GM19023 (cell line): ENCODE data around the gene IRF8.

Source experiments
- ATAC-seq: cut with Tn5 transposase; IDR thresholded peaks from one replicate; pipeline ENCODE4 v1.9.1; 2021; ENCODE audit warnings: mild to moderate bottlenecking, moderate library complexity; ENCODE audit not compliant: unreplicated experiment

The IRF8 gene

DNA sequence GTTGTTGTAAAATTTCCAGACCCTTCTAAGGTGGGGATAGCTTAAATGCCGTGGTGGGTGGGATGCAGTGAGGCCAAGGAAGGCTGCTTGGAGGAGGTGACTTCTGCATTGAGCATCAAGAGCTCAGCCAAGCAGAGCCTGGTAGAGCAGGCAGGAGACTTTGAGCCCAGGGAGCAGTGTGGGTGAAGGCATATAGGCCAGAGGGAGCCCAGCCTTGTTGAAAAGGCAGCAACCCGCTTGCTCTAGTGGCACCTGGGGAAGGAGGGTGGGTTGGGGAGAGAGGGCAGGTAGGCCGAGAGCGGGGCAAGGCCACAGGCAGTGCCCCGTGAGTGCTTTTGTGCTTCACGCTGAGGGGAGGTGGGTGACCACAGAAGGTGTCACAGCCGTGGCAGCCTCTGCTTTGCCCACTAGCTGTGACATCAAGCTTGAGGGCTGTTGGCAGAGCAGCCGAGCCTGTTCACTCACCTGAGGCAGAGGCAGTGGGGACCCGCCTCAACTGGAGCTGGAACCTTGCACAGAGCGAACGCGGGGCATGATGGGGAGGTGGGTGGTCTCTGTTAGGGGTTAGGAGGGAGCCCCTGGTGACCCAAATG, 56.1 kb downstream of the IRF8 start:
- ATAC-seq: no peak

DNA sequence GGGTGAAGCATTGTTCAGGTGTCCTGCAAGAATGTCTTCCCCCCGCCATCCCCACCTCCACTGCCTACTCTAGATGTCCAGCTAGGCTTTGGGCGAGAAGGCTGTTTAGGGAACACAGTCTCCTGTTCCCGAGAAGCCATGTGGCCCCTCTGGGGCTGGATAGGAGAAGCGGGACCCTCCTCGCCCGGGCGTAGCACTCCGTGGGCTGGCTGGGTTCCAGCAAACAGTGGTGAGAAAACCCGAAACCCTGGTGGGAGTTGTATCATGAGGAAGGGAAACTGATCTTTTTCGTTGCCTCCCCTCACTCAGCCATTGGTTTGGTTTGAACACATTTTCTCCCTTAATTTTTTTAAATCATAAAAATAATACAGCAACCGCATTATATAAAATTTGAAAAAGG, 56.6 kb downstream of the IRF8 start:
- ATAC-seq: no peak

DNA sequence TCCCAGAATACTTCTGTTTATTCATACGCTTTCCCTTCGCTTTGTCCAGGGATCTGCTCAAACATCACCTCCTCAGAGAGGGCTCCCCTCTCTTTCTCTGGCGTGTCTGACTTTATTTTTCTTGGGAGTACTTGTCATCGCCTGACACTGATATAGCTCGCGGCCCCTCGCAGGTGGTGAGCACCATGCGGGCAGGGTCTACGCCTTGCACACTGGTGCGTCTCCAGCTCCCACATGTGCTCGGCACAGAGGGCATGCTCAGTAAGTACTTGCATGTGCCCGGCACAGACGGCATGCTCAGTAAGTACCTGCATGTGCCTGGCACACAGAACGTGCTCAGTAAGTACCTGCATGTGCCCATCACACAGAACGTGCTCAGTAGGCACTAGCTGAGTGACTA, 57.5 kb downstream of the IRF8 start:
- no peak for ATAC-seq

DNA sequence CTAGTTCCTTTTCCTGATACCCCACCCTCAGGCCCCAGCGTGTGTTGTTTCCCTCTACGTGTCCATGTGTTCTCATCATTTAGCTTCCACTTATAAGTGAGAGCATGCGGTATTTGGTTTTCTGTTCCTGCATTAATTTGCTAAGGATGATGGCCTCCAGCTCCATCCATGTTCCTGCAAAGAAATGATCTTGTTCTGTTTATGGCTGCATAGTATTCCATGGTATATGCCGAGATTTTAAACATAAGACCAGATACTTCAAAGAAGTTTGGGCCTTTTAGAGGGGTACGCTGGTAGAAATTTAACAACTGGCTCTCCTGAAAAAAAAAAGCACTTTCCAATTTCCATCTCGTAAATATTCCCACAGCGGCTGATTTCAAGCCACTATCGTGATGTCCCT, 59.8 kb downstream of the IRF8 start:
- ATAC-seq: no peak

DNA sequence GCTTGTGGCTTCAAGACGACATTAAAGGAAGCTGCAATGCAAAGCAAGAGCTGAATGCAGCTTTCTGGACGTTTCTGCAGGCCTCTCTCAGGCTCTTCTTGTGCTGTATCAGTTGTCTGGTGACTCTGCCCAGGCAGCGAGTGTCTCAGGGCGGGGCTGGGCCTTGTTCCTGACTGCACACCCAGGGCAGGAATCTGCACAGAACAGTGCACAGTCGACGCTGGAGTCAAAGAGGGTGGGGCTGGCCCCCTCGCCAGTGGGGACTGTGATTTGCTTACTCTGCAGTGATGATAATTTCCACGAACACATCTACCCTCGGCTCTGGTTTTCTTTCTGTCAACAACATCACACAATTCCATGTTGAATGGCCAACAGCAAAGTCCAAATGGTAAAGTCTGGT, 60.7 kb downstream of the IRF8 start:
- ATAC-seq: no peak

DNA sequence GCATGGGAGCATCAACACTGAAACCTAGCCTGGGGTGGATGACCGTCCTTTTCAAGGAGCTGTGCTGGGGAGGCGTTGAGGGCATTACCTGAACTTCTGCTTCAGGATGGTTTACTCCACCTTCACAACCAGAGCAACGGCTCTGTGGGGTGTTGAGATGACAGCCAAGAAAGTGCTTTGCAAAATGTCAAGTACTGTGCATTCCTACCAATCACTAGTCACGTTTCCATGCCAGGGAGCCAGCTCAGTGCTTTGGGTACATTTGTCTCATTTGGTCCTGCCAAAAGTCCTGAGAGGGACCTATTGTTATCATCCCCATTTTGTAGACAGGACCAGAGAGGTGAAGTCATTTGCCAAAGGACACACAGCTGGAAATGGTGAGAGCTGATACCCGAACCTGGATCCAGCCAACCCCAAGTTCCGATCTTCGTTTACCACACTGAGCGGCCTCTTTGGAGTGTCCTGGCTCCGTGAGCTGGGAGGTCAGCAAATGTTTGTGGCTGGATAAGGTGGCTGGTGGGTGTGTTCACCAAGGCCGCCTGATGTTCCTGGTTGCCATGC, 61.6 kb downstream of the IRF8 start:
- no peak for ATAC-seq

DNA sequence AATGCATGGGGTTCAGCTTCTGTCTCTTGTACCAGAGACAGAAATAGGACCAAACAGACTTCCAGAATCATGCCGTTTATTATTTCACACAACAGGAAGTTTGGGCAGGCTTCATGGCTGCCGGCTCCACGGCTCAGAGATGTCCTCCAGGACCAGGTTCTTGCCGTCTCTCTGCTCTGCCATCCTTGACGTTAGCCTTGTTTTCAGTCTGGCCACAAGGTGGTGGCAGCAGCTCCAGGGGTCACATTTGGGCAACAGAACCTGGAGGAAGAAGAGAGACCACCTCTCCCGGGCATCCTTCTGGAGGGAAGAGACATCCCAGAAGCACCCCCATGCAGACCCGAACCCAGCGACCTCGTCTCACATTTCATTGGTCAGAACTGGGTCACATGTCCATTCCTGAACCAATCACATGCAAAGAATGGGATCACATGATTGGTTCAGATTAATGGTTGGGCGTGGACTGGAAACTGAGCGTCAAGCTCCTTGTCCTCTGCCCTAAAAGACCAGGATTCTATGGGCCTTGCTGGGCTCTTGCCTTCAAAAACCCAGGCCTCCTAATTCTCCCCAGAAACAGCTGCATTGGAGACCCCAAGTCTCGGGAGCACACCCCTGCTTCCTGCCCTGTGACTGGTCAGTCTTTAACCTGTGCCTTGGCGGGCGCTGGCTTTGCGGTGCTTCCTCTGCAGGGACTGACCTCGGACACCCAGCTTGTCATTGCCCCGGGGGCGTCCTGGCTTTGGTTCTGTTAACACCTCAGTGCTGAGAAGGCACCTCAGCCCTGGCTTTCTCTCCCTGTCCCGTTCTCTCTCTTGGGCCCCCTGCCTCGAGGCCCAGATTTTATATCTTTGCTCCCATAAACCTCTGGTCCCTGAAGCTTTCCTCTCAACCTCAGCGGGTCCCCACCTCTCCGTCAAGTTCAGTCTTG, 63.3 kb downstream of the IRF8 start:
- no peak for ATAC-seq

DNA sequence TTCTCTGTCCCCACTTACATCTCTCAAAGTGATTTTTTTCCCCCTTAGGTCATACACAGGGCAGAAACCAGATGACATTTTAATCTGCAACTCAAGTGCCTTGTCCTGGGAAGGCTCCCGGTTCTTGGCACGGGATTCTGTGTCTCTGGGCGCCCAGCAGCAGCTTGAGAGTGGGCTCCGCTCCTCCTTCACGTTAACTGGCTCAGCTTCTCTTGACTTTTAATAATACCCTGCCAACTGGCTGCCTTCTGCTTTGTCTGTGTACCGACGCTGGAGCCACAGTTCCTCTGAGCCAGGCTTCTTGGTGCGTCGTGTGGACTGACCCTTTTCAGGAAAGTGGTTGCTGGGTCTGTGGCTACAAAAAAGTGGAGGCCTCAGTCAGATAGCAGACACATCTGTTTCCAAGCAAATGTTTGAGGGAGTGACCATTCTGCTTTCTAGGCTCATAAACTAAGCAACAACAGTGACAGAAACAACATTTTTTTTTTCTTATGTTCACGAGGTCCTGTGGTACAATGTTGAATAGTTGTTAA, 64.9 kb downstream of the IRF8 start:
- ATAC-seq: no peak

DNA sequence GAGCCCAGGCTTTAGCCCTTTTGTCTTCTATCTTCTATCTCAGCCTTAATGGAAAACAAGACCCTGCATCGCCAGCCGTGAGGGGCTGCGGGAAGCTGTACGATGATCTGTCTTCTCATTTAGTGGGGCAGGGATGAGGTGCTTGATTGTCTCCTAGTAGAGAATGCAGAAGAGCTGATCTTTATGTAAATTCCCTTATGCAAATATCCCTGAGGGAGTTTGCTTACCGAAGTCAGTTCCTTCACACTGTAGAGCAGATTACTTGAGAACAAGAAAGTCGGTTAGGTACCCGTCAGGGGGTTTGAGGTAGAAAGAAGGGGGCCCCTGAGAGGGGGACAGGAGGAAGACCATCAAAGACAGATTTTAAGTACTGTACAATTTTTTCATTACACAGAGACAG, 66.2 kb downstream of the IRF8 start:
- no peak for ATAC-seq

DNA sequence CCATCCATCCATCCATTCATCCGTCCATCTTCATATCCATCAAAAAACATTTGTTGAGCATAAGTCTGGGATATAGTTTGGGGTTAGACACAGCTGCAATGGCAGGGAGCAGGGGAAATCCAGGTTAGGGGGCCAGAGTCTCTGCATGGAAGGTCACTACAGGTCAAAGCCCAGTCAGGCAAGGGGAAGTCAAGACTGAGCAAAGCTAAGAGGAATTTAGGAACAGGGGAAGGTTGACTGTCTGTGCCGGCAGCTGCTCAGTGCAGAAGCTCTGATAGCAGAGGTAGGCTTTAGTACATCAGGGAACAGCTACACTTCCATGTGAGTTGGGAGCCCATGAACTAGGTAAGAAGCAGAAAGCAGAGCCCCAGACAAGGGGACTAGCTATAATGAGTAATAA, 68.1 kb downstream of the IRF8 start:
- no peak for ATAC-seq

DNA sequence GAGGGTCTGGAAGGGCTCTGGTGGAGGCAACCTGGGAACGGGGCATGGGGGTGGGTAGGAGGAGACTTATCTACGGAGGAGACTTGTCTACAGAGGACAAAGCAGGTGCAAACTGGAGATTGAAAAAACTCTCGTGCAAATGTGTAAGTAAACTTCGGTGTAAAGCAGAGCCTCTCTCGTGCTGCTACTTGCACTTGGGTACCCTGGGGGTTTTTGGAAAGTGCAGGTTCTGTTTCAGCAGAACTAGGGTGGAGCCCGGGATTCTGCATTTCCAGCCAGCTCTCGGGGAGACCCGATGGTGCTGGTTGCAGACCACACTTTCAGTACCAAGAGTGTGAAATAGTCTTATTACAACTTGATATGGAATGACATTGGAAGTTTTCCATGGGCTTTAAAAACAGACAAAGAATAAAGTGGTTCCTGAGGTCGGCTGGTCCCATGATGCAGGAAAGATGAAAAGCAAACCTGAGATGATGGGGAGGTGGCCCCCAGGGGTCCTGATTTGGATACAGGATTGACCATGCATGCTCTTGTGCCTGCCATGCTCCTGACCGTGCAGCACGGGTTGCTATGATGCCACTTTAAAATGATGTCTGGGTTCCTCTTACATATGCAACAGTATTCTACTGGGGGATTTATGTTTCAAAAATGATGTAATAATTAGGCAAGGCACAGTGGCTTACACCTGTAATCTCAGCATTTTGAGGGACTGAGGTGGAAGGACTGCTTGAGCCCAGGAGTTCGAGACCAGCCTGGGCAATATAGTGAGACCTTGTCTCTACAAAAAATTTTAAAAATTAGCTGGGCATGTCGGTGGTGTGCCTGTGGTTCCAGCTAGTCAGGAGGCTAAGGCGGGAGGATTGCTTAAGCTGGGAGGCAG, 69.3 kb downstream of the IRF8 start:
- no peak for ATAC-seq

DNA sequence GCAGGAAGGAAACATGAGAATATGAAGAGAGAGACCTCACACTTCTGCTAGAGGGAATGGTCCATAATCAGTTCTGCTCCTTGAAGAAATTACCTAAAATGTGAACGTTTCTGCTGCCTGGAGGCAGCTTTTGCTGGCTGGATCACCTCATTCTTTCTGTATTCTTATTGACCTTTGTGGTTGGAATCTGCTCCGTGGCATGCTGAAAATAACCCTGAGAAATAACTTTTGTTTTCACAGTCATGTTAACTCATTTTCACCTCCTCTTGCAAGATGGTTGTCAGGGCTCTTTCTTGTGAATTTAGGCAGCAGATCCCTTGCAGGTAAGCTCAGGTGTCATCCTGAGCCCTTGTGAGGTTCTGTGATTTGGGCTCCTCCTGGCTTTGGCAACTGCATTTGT, 70.2 kb downstream of the IRF8 start:
- no peak for ATAC-seq

DNA sequence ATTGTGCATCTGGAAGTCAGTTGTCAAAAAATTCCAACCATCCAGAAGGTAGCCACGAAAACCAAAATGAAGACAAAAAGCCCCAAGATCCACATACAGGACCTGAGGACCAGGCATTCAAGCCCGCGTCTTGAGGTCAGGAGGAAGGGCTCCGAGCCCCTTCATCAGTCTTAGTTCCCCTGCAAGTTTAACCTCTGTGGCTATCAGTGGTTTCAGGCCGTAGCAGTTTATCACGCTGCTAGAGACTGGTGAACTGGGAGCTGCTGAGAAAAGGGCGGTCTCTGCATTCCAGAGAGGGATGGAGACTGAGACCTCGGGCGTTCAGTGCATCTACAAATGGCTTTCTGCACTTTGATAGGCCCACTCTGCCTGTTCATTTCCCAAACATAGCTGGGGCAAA, 70.6 kb downstream of the IRF8 start:
- no peak for ATAC-seq

DNA sequence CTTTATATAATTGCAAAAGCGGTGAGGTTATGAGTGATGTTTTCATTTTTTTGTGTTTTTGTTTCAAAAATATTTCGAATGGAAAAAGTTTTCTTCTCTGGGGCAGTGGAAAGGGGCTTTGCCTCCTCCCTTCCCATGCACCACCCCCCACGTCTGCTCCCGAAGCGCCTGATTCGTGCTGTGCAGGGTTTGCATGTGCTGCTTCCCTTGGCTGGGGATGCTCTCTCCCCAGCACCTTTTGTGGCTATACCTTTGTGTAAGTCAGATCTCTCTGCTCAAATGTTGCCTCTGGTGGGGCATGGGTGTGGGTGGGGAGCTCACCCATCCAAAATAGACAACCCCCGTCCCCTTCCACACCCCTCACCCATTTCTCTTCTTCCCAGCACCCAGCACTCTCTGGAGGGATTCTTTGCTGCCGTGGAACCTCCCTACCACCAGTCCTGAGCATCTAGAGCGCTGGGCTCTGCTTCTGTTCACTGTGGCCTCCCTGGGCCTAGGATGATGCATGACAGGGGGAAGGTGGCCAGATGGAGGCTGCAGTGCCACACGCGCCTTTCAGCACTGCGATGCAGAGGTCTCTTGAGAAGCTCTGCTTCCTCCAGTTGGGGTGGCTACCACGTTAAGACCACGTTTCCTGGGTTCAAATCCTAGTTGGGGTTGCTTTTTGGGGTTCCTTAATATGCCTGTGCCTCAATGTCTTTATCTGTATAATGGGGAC, 71.2 kb downstream of the IRF8 start:
- ATAC-seq: no peak

DNA sequence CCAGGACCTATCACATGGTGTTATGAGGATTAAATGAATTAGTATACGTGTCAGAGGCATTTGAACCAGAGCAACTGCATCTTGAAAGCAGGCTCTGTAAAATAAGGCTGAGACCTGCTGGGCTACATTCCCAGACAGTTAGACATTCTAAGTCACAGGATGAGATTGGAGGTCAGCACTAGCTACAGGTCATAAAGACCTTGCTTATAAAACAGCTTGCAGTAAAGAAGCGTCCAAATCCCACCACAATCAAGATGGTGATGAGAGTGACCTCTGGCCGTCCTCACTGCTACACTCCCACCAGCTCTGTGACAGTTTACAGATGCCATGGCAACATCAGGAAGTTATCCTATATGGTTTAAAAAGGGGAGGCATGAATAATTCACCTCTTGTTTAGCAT, 71.8 kb downstream of the IRF8 start:
- ATAC-seq: no peak
